RWPE2 (cell line): ENCODE data around the gene SRGAP1.

Experiments
- ATAC-seq: fragments of 200-7000 bp; cut with Tn5 transposase; 3 replicates; pipeline ENCODE4 v1.9.1; 2021; ENCODE audit warnings: low read depth
- DNase-seq: peaks from one replicate; pipeline ENCODE4 v3.0.0-alpha.2; 2020; ENCODE audit warnings: low spot score
- H3K27ac ChIP-seq: fragments of 450-650 bp; 2 replicates; pipeline ENCODE4 v1.5.1; 2017; ENCODE audit warnings: mild to moderate bottlenecking; ENCODE audit not compliant: poor library complexity, severe bottlenecking
- H3K27me3 ChIP-seq: fragments of 250-450 bp; sonication (Bioruptor Pico); 2 replicates; pipeline ENCODE4 v1.5.1; 2021; ENCODE audit warnings: mild to moderate bottlenecking, moderate library complexity; ENCODE audit not compliant: insufficient read depth, poor library complexity, severe bottlenecking
- H3K36me3 ChIP-seq: fragments of 250-450 bp; sonication (Bioruptor Pico); 2 replicates; pipeline ENCODE4 v1.5.1; 2020; ENCODE audit warnings: low read depth, mild to moderate bottlenecking, moderate library complexity
- H3K4me1 ChIP-seq: fragments of 250-450 bp; sonication (Bioruptor Pico); 2 replicates; pipeline ENCODE4 v1.5.1; 2021; ENCODE audit warnings: mild to moderate bottlenecking, moderate library complexity; ENCODE audit not compliant: insufficient read depth, poor library complexity, severe bottlenecking
- H3K4me3 ChIP-seq: fragments of 250-450 bp; sonication (Bioruptor Pico); 2 replicates; pipeline ENCODE4 v1.5.1; 2021; ENCODE audit warnings: mild to moderate bottlenecking, moderate library complexity; ENCODE audit not compliant: severe bottlenecking
- H3K9me3 ChIP-seq: fragments of 250-450 bp; sonication (Bioruptor Pico); 2 replicates; pipeline ENCODE4 v1.5.1; 2021; ENCODE audit warnings: mild to moderate bottlenecking, moderate library complexity; ENCODE audit not compliant: severe bottlenecking
- CTCF ChIP-seq: fragments of 450-650 bp; IDR thresholded peaks from one replicate; pipeline ENCODE4 v1.5.1; 2017; ENCODE audit warnings: mild to moderate bottlenecking, moderate library complexity; ENCODE audit not compliant: poor library complexity, severe bottlenecking

The SRGAP1 gene

DNA sequence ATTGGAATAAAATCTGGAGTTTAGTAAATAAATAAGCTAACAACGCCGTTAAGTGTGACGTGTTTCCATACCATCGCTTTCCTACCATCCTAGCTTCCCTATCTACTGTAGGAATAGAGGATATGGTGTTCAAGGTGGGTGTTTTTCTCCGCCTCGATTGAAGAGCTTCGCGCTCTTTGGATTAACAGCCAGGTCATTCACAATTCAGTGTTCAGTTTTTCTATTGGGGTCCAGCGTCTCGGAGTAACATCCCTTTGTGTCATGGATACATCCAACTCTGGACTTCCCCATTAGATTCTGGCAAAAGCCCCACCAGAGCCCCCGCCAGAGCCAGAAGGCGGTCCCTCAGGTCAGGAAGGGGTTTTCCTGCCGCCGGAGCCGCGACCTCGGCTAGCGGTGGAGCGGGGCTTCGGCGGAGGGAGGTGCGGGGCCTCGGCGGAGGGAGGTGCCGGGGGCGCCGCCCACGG is 1.2 kb upstream of the SRGAP1 start:
- no peaks in the 10 kb centered on the region for H3K9me3 ChIP-seq
- peak overlapping the region; percentile 84 for H3K27ac ChIP-seq
- H3K27me3 ChIP-seq, result no peaks in the 10 kb centered on the region
- TF ChIP-seq CTCF, result no peak
- peaks cover 5% of the 10 kb centered on the region; the same call in 1 of the 2 replicates for H3K36me3 ChIP-seq
- H3K4me1 ChIP-seq, result peaks cover 14% of the 10 kb centered on the region
- ATAC-seq, result no peak
- DNase-seq, result no peak
- H3K4me3 ChIP-seq, result peak overlapping the region; percentile 73

DNA sequence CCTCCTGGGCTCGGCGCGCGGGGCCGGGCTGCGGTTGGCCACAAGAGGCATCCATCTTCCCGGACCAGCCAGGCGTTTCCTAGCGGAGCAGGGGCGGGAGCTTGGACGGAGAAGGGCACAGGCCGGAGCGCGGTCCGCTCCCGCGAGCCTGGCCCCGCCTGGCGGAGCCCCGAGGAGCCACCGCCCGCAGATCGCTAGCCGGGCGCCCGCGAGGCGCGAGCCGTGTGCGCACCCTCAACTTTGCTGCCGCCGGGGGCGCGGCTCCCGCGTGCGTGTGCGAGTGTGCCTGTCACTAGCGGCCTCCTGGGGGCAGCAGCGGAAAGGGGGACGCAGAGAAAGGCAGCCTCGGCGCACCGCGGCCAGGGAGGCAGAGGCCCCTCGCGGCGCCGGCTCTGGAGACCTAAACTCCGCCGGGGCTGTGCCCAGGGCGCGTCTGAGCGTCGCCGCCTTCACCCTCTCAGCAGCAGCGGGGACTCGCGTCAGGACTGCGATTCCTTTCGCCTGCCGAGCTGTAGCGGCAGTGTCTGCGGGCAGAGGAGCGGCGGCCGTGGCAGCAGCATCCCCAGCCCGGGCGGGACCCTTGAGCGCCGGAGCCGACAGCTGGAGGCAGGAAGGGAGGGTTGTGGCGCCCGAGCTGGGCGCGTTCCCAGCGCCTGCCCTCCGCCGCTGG is 644 bp upstream of the SRGAP1 start:
- Histone ChIP-seq H3K27me3 (no peaks in the 10 kb centered on the region), H3K27ac (peak overlapping the region; percentile 84), H3K4me3 (peak overlapping the region; percentile 73), H3K36me3 (peaks cover 5% of the 10 kb centered on the region; the same call in 1 of the 2 replicates), H3K9me3 (no peaks in the 10 kb centered on the region), H3K4me1 (peaks cover 18% of the 10 kb centered on the region)
- DNase-seq (peak; percentile 87), ATAC-seq (peak; percentile 74)
- peak; percentile 98 for TF ChIP-seq CTCF

DNA sequence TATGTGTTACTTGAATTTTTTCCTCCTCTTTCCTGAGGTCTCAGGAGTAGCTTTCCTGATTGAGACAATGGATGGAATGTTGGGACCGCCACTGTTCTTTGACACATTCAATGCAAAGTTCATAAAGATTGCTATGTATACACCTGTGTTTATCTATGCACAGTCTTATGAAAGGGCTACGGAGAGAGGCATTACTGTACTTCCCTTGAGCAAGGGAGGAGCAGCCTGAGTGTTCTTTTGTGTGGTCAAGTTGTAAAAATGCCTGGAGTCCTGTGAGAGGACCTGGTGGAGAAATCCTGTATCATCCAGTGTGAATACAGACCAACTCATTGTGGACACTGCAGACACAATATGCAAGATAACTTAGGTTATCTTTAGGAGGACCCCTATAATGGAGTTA is 1.2 kb downstream of the SRGAP1 start:
- peak; percentile 57 for ATAC-seq
- Histone ChIP-seq H3K9me3 (no peaks in the 10 kb centered on the region), H3K27ac (peak overlapping the region; percentile 84), H3K4me3 (peak overlapping the region; percentile 73), H3K36me3 (peaks cover 5% of the 10 kb centered on the region; the same call in 1 of the 2 replicates), H3K4me1 (peaks cover 28% of the 10 kb centered on the region), H3K27me3 (no peaks in the 10 kb centered on the region)
- no peak for DNase-seq
- TF ChIP-seq CTCF, result no peak

DNA sequence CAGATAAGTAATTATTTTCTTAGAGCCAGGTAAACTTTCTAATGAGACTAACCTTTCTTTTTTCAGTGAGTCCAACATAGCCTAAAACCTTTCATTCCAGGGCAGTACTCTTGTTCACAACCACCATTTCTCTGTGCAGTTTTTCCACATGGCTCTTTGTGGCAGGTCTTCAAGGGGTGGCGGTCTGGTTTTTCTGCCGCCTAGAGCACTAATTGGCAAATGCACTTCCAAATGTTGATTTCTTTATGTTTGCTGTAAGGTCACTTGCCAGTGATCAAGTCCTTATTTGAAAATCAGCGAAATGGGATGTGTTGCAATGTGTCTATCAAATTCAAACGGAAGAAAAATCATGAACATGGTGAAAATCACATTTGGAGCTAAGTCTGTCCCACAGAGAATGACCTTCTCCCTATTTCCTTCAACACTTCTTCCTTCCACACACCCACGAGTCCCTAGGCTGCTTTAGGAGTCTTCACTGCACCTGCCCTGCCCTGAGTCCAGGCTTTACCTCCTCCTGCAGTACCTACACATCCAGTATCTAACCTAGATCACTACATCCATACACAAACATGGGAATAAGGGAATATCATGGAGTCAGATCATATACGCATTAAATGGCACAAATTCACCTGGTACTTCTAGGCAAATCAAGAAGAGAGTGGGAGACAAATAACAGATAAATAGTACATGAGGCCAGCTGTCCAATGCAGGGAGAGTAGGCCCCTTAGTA is 1.9 kb downstream of the SRGAP1 start:
- Histone ChIP-seq H3K4me1 (peaks cover 28% of the 10 kb centered on the region), H3K27me3 (no peaks in the 10 kb centered on the region), H3K27ac (peak overlapping the region; percentile 84), H3K9me3 (no peaks in the 10 kb centered on the region), H3K36me3 (peaks cover 5% of the 10 kb centered on the region; the same call in 1 of the 2 replicates), H3K4me3 (peak overlapping the region; percentile 73)
- TF ChIP-seq CTCF, result peak; percentile 19
- DNase-seq (no peak), ATAC-seq (no peak)
